ENCODE results near the gene ELAC2. TPM values are rescaled to one million over a fixed set of nuclear protein-coding genes. Genes with fewer than 3 reads are reported as not detected.

ELAC2 gene
- total RNA-seq, 6 donors from 2014 or later = 40.5 to 67.1 (median 46.4) TPM

DNA sequence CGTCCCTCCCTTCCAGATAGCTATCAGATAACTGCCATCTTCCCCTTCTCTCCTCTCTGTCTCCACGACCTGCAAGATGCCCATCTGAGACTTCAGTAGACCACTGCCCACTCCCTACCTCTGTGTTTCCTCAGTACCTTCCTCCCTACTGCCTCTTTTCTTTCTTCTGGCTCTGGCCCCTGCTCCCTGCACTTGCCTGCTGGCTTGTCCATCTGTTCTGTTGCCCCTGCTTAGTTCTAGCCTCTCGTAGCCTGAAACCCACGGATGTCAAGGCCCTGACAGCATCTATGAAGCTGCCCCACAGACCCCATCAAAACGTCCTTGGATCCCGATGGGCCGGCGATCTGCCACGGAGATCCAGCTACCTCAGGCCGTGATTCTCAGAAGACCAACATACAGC is 53.0 kb downstream of the ELAC2 start:
- no peaks in the 10 kb centered on the region for H3K27me3 ChIP-seq
- H3K4me3 ChIP-seq = no peak overlapping the region
- no peak for TF ChIP-seq EP300 (IDR thresholded peaks at IDR 0.05)
- no peak for TF ChIP-seq POLR2A (IDR thresholded peaks at IDR 0.05)
- no peak for TF ChIP-seq POLR2AphosphoS5 (IDR thresholded peaks at IDR 0.05)
- H3K9me3 ChIP-seq = no peaks in the 10 kb centered on the region
- no peak for ATAC-seq (ENCODE audit: low FRiP score in 2 of 2)
- H3K27ac ChIP-seq = no peak overlapping the region
- DNase-seq = no peak
- H3K4me1 ChIP-seq = no peaks in the 10 kb centered on the region
- H3K36me3 ChIP-seq = no peaks in the 10 kb centered on the region
- 80 to 88% methylated on average over 7 to 10 of the region's 10 CpGs for WGBS, 2 donors

DNA sequence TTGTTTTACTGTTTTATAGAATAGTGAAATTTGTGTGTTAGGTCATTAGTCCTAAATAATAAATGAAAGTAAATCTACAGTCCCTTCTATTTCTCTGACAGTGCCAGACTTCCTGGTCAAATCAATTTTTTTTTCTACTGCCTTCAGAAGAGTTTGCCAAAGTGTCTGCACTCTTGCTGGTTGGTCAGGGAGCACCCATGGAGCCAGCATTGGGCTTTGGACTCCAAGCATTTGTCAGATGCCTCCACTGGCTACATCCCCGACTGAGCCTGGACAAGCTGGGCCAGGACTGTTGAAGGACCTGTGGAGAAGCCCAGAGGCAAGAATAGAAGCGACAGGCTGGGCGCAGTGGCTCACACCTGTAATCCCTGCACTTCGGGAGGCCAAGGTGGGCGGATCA is 53.7 kb downstream of the ELAC2 start:
- 95 to 96% methylated on average over 5 of the region's 5 CpGs for WGBS, 2 donors

DNA sequence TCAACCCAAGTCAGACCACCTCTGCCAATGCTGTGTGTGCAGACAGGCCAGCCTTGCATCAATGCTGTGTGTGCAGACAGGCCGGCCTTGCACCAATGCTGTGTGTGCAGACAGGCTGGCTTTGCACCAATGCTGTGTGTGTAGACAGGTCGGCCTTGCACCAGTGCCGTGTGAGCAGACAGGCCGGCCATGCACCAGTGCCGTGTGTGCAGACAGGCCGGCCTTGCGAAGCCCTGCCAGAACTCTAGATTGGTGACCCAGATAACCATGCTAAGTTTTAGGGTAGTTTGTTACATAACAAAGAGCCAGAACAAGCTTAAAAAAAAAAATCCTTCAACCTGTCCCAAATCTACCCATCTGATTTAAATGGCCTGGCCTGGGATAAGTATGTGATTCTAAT is 54.3 kb downstream of the ELAC2 start:
- 94 to 95% methylated on average over 6 to 7 of the region's 7 CpGs for WGBS, 2 donors
- H3K4me1 ChIP-seq = no peaks in the 10 kb centered on the region
- peaks cover 0 to 2% (median 0%) of the 10 kb centered on the region in 4 donors for H3K36me3 ChIP-seq
- ATAC-seq (ENCODE audit: low FRiP score in 2 of 2) (peak in 1 of 2 donors; percentile 36), DNase-seq (peak in 1 of 2 donors; percentile 36)
- TF ChIP-seq POLR2A (IDR thresholded peaks at IDR 0.05) (no peak), POLR2AphosphoS5 (IDR thresholded peaks at IDR 0.05) (no peak), EP300 (IDR thresholded peaks at IDR 0.05) (no peak)
- TF ChIP-seq, protein P1, sequence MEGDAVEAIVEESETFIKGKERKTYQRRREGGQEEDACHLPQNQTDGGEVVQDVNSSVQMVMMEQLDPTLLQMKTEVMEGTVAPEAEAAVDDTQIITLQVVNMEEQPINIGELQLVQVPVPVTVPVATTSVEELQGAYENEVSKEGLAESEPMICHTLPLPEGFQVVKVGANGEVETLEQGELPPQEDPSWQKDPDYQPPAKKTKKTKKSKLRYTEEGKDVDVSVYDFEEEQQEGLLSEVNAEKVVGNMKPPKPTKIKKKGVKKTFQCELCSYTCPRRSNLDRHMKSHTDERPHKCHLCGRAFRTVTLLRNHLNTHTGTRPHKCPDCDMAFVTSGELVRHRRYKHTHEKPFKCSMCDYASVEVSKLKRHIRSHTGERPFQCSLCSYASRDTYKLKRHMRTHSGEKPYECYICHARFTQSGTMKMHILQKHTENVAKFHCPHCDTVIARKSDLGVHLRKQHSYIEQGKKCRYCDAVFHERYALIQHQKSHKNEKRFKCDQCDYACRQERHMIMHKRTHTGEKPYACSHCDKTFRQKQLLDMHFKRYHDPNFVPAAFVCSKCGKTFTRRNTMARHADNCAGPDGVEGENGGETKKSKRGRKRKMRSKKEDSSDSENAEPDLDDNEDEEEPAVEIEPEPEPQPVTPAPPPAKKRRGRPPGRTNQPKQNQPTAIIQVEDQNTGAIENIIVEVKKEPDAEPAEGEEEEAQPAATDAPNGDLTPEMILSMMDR (IDR thresholded peaks at IDR 0.05) = no peak
- H3K27me3 ChIP-seq = no peaks in the 10 kb centered on the region
- no peaks in the 10 kb centered on the region for H3K9me3 ChIP-seq
- no peak overlapping the region for H3K4me3 ChIP-seq
- H3K27ac ChIP-seq = no peak overlapping the region

More for the DNA sequence above, 53.7 kb downstream of the ELAC2 start:
- Histone ChIP-seq H3K27ac (no peak overlapping the region), H3K27me3 (no peaks in the 10 kb centered on the region), H3K4me1 (no peaks in the 10 kb centered on the region), H3K9me3 (no peaks in the 10 kb centered on the region), H3K36me3 (no peaks in the 10 kb centered on the region), H3K4me3 (no peak overlapping the region)
- TF ChIP-seq, protein P1 (IDR thresholded peaks at IDR 0.05) = no peak
- no peak for TF ChIP-seq POLR2AphosphoS5 (IDR thresholded peaks at IDR 0.05)
- no peak for TF ChIP-seq EP300 (IDR thresholded peaks at IDR 0.05)
- no peak for TF ChIP-seq POLR2A (IDR thresholded peaks at IDR 0.05)
- ATAC-seq (ENCODE audit: low FRiP score in 2 of 2) (no peak), DNase-seq (no peak)

DNA sequence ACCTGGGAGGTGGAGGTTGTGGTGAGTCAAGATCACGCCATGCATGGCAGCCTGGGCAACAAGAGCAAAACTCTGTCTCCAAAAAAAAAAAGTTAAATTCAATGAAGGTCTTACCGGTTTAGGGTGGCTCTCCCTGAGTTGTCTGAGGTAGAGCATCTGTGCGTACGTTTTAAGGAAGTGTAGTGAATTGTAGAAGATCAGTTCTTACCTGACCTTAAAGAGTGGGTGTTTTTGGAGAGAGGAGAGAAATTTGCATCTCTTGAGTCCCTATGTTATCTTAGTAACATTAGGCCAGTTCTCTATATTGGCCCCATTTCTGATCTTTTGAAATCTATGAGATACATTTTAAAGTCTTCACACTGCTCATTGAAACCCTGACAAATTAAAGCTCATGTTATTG is 56.2 kb downstream of the ELAC2 start:
- H3K9me3 ChIP-seq = no peaks in the 10 kb centered on the region
- DNase-seq (no peak), ATAC-seq (ENCODE audit: low FRiP score in 2 of 2) (no peak)
- TF ChIP-seq EP300 (IDR thresholded peaks at IDR 0.05) (no peak), POLR2A (IDR thresholded peaks at IDR 0.05) (no peak), POLR2AphosphoS5 (IDR thresholded peaks at IDR 0.05) (no peak)
- TF ChIP-seq, protein P1 (IDR thresholded peaks at IDR 0.05) = no peak
- H3K4me1 ChIP-seq = no peaks in the 10 kb centered on the region
- no peak overlapping the region for H3K4me3 ChIP-seq
- 89 to 94% methylated on average over 4 of the region's 4 CpGs for WGBS, 2 donors
- H3K36me3 ChIP-seq = peaks cover 0 to 7% (median 4%) of the 10 kb centered on the region in 4 donors
- H3K27ac ChIP-seq = no peak overlapping the region
- H3K27me3 ChIP-seq = no peaks in the 10 kb centered on the region

DNA sequence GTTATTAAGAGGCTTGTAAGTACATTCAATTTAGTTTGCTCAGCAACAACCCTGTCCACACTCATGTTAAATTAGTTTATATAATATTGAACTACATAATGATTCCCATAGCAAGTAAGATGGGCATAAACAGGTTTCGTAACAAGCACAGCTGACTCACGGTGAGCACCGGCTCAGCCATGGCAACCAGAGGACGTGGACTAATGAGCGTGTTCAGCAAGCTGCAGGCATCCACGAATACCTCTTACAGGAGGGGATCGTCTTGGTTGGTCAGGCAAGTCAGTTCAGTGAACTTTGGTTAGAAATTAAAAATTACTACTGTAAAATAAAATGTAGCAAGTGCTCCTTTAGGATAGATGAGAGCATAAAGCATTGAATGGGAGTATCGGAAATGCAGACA is 58.4 kb downstream of the ELAC2 start:
- ATAC-seq (ENCODE audit: low FRiP score in 2 of 2) (no peak), DNase-seq (no peak)
- Histone ChIP-seq H3K4me1 (no peaks in the 10 kb centered on the region), H3K9me3 (no peaks in the 10 kb centered on the region), H3K27ac (no peak overlapping the region), H3K27me3 (no peaks in the 10 kb centered on the region), H3K36me3 (peaks cover 0 to 14% (median 6%) of the 10 kb centered on the region in 4 donors), H3K4me3 (no peak overlapping the region)
- no peak for TF ChIP-seq POLR2AphosphoS5 (IDR thresholded peaks at IDR 0.05)
- TF ChIP-seq, protein P1 (IDR thresholded peaks at IDR 0.05) = no peak
- TF ChIP-seq EP300 (IDR thresholded peaks at IDR 0.05) = no peak
- TF ChIP-seq POLR2A (IDR thresholded peaks at IDR 0.05) = no peak
- 87 to 95% methylated on average over 8 of the region's 8 CpGs for WGBS, 2 donors
